HepG2 (cell line): ENCODE measurements around the gene YY1AP1. TPM values are rescaled to one million over a fixed set of nuclear protein-coding genes. Genes with fewer than 3 reads are reported as not detected.
"Not testable (repeated sequence)": the region's sequence is repeated elsewhere in the genome, so short reads cannot be mapped to it uniquely, and the experiment has no call there.

Experiments
- ARHGAP35 ChIP-seq: sonication (generic); formaldehyde crosslinking; IDR thresholded peaks from 2 replicates; pipeline ENCODE4 v1.9.0; 2022; ENCODE audit warnings: mild to moderate bottlenecking, inconsistent platforms, moderate library complexity, missing genetic modification reagents, borderline replicate concordance
- CHCHD3 ChIP-seq: sonication (generic); formaldehyde crosslinking; IDR thresholded peaks from 2 replicates; pipeline ENCODE4 v1.8.0; 2022; ENCODE audit warnings: mild to moderate bottlenecking, missing genetic modification reagents, moderate library complexity
- ETV5 ChIP-seq: IDR thresholded peaks from 2 replicates; pipeline ENCODE4 v1.6.1; 2018; ENCODE audit warnings: missing biosample characterization, missing genetic modification reagents, inconsistent platforms, borderline replicate concordance
- HBP1 ChIP-seq: IDR thresholded peaks from 2 replicates; pipeline ENCODE4 v1.6.1; 2016; ENCODE audit warnings: low read depth, control low read depth
- HDAC2 ChIP-seq: sonication (generic); formaldehyde crosslinking; IDR thresholded peaks from 2 replicates; pipeline ENCODE4 v1.4.0; 2020; ENCODE audit warnings: missing genetic modification reagents
- KAT8 ChIP-seq: IDR thresholded peaks from 2 replicates; pipeline ENCODE4 v1.6.1; 2016; ENCODE audit warnings: missing genetic modification reagents, missing compliant biosample characterization
- MXI1 ChIP-seq: IDR thresholded peaks from 3 replicates; pipeline ENCODE4 v1.6.1; 2012; ENCODE audit warnings: low read depth, low read length, inconsistent platforms, borderline replicate concordance
- NR2F6 ChIP-seq, 2 experiments: IDR thresholded peaks; 2 replicates each; pipeline ENCODE4 v1.6.1; 2016; ENCODE audit warnings: antibody characterized with exemption in 1 of 2, mild to moderate bottlenecking in 1 of 2
- PHF8 ChIP-seq: sonication (generic); formaldehyde crosslinking; IDR thresholded peaks from 2 replicates; pipeline ENCODE4 v1.5.0; 2020; ENCODE audit warnings: missing genetic modification reagents
- POLR2A ChIP-seq, 2 experiments: IDR thresholded peaks; 2 replicates each; pipeline ENCODE4 v1.6.1; 2011; ENCODE audit warnings: low read depth in 2 of 2, low read length in 2 of 2, mild to moderate bottlenecking in 1 of 2, moderate library complexity in 1 of 2; ENCODE audit not compliant: insufficient read depth in 1 of 2
- POLR2G ChIP-seq: fragments of 200-400 bp; formaldehyde crosslinking; IDR thresholded peaks from 2 replicates; pipeline ENCODE4 v1.6.1; 2018; ENCODE audit warnings: mild to moderate bottlenecking, low read depth, low read length, moderate library complexity
- SAP130 ChIP-seq: IDR thresholded peaks from 2 replicates; pipeline ENCODE4 v1.6.1; 2016; ENCODE audit warnings: low read depth
- TARDBP ChIP-seq: sonication (generic); formaldehyde crosslinking; IDR thresholded peaks from 2 replicates; pipeline ENCODE4 v1.8.0; 2022; ENCODE audit warnings: mild to moderate bottlenecking, missing genetic modification reagents
- TFDP1 ChIP-seq: IDR thresholded peaks from 2 replicates; pipeline ENCODE4 v1.6.1; 2016; ENCODE audit warnings: missing compliant biosample characterization, missing genetic modification reagents, borderline replicate concordance
- TFE3 ChIP-seq: IDR thresholded peaks from 2 replicates; pipeline ENCODE4 v1.6.1; 2016
- ZBTB34 ChIP-seq: sonication (generic); formaldehyde crosslinking; IDR thresholded peaks from 2 replicates; pipeline ENCODE4 v1.8.0; 2022; ENCODE audit warnings: mild to moderate bottlenecking, missing genetic modification reagents
- ZNF713 ChIP-seq: sonication (generic); formaldehyde crosslinking; IDR thresholded peaks from 2 replicates; pipeline ENCODE4 v1.4.0; 2020; ENCODE audit warnings: mild to moderate bottlenecking, missing genetic modification reagents
- polyA plus RNA-seq, 8 experiments: library from polyadenylated mRNA; depleted of rRNA in 3 of 8; stranded (reverse) in 7 of 8; unstranded in 1 of 8; fragments of >200 nt; fragmentation: Illumina TruSeq in 4 of 8; extraction: Trizol in 4 of 8; gene quantifications; 2 replicates each; pipeline versions ENCODE4 v1.2.1 to v1.2.3, GENCODE V29; 2011 to 2016; ENCODE audit warnings: low read depth in 4 of 8, missing spikeins in 1 of 8, mixed read lengths in 1 of 8; ENCODE audit not compliant: insufficient read depth in 1 of 8
- total RNA-seq, 5 experiments: library from RNA; depleted of rRNA; stranded (reverse); fragments of >200 nt; fragmentation: Illumina TruSeq; extraction: Trizol; gene quantifications; 2 replicates each; pipeline ENCODE4 v1.2.3, GENCODE V29; 2016; ENCODE audit warnings: low read depth in 1 of 5
- TF ChIP-seq, protein P1 (sequence below): sonication (generic); formaldehyde crosslinking; IDR thresholded peaks from 2 replicates; pipeline ENCODE4 v1.9.0; 2022; ENCODE audit warnings: missing genetic modification reagents, mild to moderate bottlenecking, borderline replicate concordance
- TF ChIP-seq, protein P2 (sequence below): sonication (generic); formaldehyde crosslinking; IDR thresholded peaks from 2 replicates; pipeline ENCODE4 v1.5.0; 2020; ENCODE audit warnings: mild to moderate bottlenecking, missing genetic modification reagents

Gene YY1AP1
- total and polyA plus RNA-seq, 2 of the 13 experiments (the other 11 are each of a cell fraction or from before 2014, with no cell fraction given): 28.5 to 69.4 TPM

GRCh38 chr1:155689081-155689607, 570 bp upstream of the YY1AP1 start, which contains the start of gene DAP3 (continued):
- TF ChIP-seq TFE3 (0 out of 2 replicates have a peak, but pooled peaks have one; percentile 2), PHF8 (CRISPR knock-in tag) (peak; percentile 45), HDAC2 (0 out of 2 replicates have a peak, but pooled peaks have one; percentile 6), POLR2G (peak; percentile 78), SAP130 (CRISPR knock-in tag) (peak; percentile 73), POLR2A (IDR thresholded peaks at IDR 0.05; ENCODE audit: insufficient read depth in 1 of 2, low read depth in 2 of 2, low read length in 2 of 2) (peak in 1 of 2 experiments; percentile 78; a peak in 2 of 4 replicates), TARDBP (CRISPR knock-in tag) (peak; percentile 3; the same call in 1 of the 2 replicates), ZNF713 (CRISPR knock-in tag) (0 out of 2 replicates have a peak, but pooled peaks have one; percentile 4), ETV5 (CRISPR knock-in tag) (0 out of 2 replicates have a peak, but pooled peaks have one; percentile 3), CHCHD3 (CRISPR knock-in tag) (peak; percentile 83; the same call in 1 of the 2 replicates), TFDP1 (CRISPR knock-in tag) (0 out of 2 replicates have a peak, but pooled peaks have one; percentile 20), ARHGAP35 (CRISPR knock-in tag) (0 out of 2 replicates have a peak, but pooled peaks have one; percentile 3), NR2F6 (IDR thresholded peaks at IDR 0.05) (0 out of 2 replicates have a peak, but pooled peaks have one; percentile 18), MXI1 (peak; percentile 54; the same call in 1 of the 3 replicates), KAT8 (CRISPR knock-in tag) (0 out of 2 replicates have a peak, but pooled peaks have one; percentile 3), HBP1 (CRISPR knock-in tag) (peak; percentile 59; the same call in 1 of the 2 replicates), ZBTB34 (CRISPR knock-in tag) (0 out of 2 replicates have a peak, but pooled peaks have one; percentile 8)
- TF ChIP-seq, protein P1, sequence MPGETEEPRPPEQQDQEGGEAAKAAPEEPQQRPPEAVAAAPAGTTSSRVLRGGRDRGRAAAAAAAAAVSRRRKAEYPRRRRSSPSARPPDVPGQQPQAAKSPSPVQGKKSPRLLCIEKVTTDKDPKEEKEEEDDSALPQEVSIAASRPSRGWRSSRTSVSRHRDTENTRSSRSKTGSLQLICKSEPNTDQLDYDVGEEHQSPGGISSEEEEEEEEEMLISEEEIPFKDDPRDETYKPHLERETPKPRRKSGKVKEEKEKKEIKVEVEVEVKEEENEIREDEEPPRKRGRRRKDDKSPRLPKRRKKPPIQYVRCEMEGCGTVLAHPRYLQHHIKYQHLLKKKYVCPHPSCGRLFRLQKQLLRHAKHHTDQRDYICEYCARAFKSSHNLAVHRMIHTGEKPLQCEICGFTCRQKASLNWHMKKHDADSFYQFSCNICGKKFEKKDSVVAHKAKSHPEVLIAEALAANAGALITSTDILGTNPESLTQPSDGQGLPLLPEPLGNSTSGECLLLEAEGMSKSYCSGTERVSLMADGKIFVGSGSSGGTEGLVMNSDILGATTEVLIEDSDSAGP (CRISPR knock-in tag): peak; percentile 10; the same call in 1 of the 2 replicates
- TF ChIP-seq NR2F6 (CRISPR knock-in tag; IDR thresholded peaks at IDR 0.05): not testable (repeated sequence)
- TF ChIP-seq, protein P2, sequence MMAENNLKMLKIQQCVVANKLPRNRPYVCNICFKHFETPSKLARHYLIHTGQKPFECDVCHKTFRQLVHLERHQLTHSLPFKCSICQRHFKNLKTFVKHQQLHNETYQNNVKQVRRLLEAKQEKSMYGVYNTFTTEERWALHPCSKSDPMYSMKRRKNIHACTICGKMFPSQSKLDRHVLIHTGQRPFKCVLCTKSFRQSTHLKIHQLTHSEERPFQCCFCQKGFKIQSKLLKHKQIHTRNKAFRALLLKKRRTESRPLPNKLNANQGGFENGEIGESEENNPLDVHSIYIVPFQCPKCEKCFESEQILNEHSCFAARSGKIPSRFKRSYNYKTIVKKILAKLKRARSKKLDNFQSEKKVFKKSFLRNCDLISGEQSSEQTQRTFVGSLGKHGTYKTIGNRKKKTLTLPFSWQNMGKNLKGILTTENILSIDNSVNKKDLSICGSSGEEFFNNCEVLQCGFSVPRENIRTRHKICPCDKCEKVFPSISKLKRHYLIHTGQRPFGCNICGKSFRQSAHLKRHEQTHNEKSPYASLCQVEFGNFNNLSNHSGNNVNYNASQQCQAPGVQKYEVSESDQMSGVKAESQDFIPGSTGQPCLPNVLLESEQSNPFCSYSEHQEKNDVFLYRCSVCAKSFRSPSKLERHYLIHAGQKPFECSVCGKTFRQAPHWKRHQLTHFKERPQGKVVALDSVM: peak; percentile 65; the same call in 1 of the 2 replicates
